Coronary artery (tissue), 2 donors: ENCODE data around the gene ERBIN.

Experiments
- DNase-seq: peaks from one replicate; pipeline ENCODE4 v3.0.0-alpha.2; 2017; ENCODE audit warnings: low spot score
- H3K27ac ChIP-seq, 2 donors: fragments of 200-600 bp; sonication (generic); one replicate each; pipeline ENCODE4 v1.5.1; 2016 to 2019
- H3K4me3 ChIP-seq: fragments of 200-600 bp; sonication (generic); 2 replicates; pipeline ENCODE4 v1.5.1; 2016; ENCODE audit warnings: mild to moderate bottlenecking, moderate library complexity
- TF ChIP-seq, protein P1 (sequence below): fragments of 200-600 bp; sonication (generic); IDR thresholded peaks from one replicate; pipeline ENCODE4 v1.5.1; 2019; ENCODE audit warnings: antibody characterized with exemption

The ERBIN gene

DNA sequence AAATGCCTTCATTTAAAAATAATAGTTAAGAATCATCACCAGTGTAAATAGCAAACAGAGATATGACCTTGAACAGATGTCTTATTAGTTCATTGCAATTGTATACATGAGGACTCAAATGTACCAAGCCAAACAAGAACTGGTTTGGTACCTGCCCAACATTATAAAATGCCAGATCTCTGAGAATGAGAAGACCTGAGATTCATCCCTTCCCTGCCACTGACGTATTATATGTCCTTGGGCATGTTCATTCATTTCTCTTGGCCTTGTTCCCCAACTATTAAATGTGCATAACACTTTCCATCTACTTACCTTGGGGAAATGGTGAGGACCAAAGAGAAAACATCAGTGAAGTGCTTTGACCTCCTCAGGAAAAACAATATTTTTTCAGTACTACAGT, 33.6 kb upstream of the ERBIN start:
- no peak overlapping the region for H3K27ac ChIP-seq
- DNase-seq, result no peak
- H3K4me3 ChIP-seq, result no peak overlapping the region
- TF ChIP-seq, protein P1, sequence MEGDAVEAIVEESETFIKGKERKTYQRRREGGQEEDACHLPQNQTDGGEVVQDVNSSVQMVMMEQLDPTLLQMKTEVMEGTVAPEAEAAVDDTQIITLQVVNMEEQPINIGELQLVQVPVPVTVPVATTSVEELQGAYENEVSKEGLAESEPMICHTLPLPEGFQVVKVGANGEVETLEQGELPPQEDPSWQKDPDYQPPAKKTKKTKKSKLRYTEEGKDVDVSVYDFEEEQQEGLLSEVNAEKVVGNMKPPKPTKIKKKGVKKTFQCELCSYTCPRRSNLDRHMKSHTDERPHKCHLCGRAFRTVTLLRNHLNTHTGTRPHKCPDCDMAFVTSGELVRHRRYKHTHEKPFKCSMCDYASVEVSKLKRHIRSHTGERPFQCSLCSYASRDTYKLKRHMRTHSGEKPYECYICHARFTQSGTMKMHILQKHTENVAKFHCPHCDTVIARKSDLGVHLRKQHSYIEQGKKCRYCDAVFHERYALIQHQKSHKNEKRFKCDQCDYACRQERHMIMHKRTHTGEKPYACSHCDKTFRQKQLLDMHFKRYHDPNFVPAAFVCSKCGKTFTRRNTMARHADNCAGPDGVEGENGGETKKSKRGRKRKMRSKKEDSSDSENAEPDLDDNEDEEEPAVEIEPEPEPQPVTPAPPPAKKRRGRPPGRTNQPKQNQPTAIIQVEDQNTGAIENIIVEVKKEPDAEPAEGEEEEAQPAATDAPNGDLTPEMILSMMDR, result no peak

DNA sequence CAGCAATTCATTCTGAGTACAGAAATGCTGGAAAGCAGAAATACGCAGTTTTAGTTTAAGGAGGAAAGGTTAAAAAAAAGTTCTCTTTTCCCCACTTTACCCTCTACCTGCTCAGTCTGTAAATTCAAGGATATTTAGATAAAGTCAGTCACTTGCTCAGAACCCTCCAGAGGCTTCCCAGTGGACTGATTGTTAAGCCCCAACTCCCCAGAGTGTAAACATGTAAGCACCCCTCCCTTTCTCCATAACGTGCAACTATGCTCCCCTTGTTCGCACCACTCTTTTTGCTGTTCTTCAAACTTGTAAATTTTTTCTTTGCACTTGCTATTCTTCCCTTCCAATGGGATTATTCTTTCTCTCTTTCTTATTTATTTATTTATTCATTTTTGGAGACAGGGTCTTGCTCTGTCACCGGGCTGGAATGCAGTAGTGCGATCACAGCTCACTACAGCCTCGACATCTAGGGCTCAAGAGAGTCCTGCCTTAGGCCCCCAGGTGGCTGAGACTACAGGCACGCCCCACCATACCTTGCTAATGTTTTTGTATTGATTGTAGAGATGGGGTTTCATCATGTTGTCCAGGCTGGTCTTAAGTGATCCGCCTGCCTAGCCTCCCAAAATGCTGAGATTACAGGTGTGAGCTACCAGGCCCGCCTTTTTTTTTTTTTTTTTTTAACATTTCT, 32.5 kb upstream of the ERBIN start:
- Histone ChIP-seq H3K4me3 (no peak overlapping the region), H3K27ac (no peak overlapping the region)
- no peak for DNase-seq
- TF ChIP-seq, protein P1, result no peak

DNA sequence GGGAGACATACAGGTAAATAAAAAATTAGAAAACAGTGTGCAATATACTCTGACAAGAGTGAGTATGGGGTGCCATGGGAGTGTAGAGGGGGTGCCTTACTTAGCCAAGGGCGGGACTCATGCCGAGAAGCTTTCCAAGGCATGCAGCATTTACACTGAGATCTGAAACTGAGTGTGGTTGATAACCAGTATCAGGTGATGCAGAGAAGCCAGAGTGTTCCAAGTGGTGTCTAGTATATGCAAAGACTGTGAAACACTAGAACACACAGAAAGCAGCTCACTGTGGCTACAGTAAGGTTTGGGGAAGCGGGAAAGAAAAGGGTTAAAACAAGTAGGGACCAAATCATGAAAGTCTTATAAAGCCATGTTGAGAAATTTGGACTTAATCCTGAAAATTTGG, 30.5 kb upstream of the ERBIN start:
- Histone ChIP-seq H3K4me3 (no peak overlapping the region), H3K27ac (no peak overlapping the region)
- DNase-seq, result no peak
- TF ChIP-seq, protein P1, result no peak

DNA sequence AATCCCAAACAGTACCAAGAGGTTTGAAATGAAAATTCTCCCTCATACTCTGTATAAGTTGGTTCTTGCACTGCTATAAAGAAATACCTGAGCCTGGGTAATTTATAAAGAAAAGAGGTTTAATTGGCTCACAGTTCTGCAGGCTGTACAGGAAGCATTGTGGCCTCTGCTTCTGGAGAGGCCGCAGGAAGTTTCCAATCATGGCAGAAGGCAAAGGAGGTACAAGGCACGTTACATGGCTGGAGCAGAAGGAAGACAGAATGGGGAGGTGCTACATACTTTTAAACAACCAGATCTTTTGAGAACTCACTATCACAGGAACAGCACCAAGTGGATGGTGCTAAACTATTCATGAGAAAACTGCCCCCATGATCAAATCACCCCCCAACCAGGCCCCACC, 25.6 kb upstream of the ERBIN start:
- TF ChIP-seq, protein P1, result no peak
- H3K27ac ChIP-seq, result no peak overlapping the region
- DNase-seq, result no peak
- H3K4me3 ChIP-seq, result no peak overlapping the region

DNA sequence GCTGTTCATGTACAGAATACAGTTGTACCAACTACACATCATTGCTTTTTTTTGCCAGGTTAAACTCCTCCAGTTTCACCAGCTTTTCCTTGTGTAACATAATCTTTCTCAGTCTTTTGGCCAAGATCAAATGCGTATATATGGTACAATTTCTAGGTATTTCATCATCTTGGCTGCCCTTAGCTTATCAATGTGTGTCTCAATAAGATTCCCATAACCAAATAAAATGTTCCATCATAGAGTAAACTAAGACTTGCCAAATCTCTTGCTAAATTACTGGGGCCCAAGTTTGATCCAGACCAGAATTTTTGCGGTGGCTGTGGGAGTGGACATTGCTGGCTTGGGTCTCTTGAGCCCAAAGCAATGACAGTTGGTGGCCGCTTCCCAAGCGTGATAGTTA, 24.3 kb upstream of the ERBIN start:
- TF ChIP-seq, protein P1, result no peak
- no peak overlapping the region for H3K27ac ChIP-seq
- no peak for DNase-seq
- no peak overlapping the region for H3K4me3 ChIP-seq

DNA sequence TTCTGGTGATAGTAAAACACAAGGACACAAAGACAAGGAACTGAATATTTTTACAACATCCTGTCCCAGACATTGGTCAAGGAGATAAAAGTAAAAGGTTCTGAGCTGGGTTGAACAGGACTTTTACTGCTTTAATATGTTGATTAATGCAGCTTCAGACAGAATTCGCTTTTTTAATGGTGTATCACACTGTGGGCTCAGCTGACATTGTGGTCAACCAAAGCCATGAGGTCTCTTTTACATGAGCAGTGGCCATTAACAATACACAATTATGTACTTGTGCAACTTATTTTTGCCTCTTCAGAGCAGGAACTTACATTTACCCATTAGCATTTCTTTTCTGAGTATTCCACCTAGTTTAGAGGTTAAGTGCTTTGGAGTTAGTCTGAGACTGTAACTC, 22.8 kb upstream of the ERBIN start:
- DNase-seq, result no peak
- no peak overlapping the region for H3K27ac ChIP-seq
- no peak overlapping the region for H3K4me3 ChIP-seq
- TF ChIP-seq, protein P1, result no peak

DNA sequence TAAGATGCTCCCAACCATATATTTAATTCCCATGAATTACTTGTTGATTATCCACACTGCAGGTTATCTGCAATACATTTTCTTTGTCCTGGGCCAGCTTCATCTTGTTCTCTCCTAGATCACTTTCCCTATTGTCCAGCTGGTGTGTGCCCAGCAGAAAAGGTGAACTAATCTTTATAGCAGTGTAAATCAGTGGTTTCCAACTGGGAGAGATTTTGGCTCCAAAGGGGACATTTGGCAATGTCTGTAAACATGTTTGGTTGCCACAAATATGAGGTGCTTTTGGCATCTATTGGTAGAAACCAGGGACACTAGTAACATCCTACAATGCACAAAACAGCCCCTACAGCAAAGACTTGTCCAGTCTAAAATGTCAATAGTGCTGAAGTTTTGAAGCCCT, 20.1 kb upstream of the ERBIN start:
- H3K4me3 ChIP-seq, result no peak overlapping the region
- no peak for DNase-seq
- TF ChIP-seq, protein P1, result no peak
- H3K27ac ChIP-seq, result no peak overlapping the region
